GM20000 (cell line): ENCODE data around the gene ERBB4.
"Not testable (repeated sequence)": the region's sequence is repeated elsewhere in the genome, so short reads cannot be mapped to it uniquely, and the experiment has no call there.

Experiments used
- DNase-seq: peaks from one replicate; pipeline ENCODE4 v3.0.0; 2012; ENCODE audit warnings: low spot score
- CTCF ChIP-seq: IDR thresholded peaks from 2 replicates; pipeline ENCODE4 v1.5.1; 2012; ENCODE audit warnings: mild to moderate bottlenecking, control low read depth; ENCODE audit errors: extremely low read depth, missing control alignments

Gene ERBB4

GRCh38 chr2:212109792-212110680, 428.6 kb downstream of the ERBB4 start:
- no peak for DNase-seq
- TF ChIP-seq CTCF, result no peak

- DNase-seq, result no peak
- no peak for TF ChIP-seq CTCF
Observed at GRCh38 chr2:212109217-212109616, 429.4 kb downstream of the ERBB4 start.

- no peak for DNase-seq
- TF ChIP-seq CTCF, result no peak
Observed at GRCh38 chr2:212107989-212108388, 430.6 kb downstream of the ERBB4 start.

GRCh38 chr2:212107014-212107413, 431.6 kb downstream of the ERBB4 start:
- DNase-seq, result no peak
- no peak for TF ChIP-seq CTCF

- DNase-seq, result not testable (repeated sequence)
Observed at GRCh38 chr2:212106536-212106935, 432.1 kb downstream of the ERBB4 start.

GRCh38 chr2:212099658-212100057, 438.9 kb downstream of the ERBB4 start:
- no peak for DNase-seq
- no peak for TF ChIP-seq CTCF

GRCh38 chr2:212098966-212099365, 439.6 kb downstream of the ERBB4 start:
- TF ChIP-seq CTCF, result no peak
- DNase-seq, result no peak

- TF ChIP-seq CTCF, result no peak
- no peak for DNase-seq
Observed at GRCh38 chr2:212097001-212097400, 441.6 kb downstream of the ERBB4 start.
